ENCODE data around the gene DCAF12. TPM values are rescaled to one million over a fixed set of nuclear protein-coding genes. Genes with fewer than 3 reads are reported as not detected.

DCAF12 gene
- total RNA-seq, 1 donor from 2014 or later = 26.5 TPM

GRCh38 chr9:34072868-34073590 lies 53.5 kb downstream of the DCAF12 start:
- Mint-ChIP-seq H3K36me3 (ENCODE audit: low read depth) (no peaks in the 10 kb centered on the region), H3K4me1 (ENCODE audit: low read depth) (peaks cover 31% of the 10 kb centered on the region), H3K27ac (ENCODE audit: unreplicated experiment) (peak overlapping the region; percentile 81), H3K4me3 (ENCODE audit: unreplicated experiment) (no peak overlapping the region), H3K9me3 (ENCODE audit: low read depth) (no peaks in the 10 kb centered on the region), H3K27me3 (ENCODE audit: low read depth) (no peaks in the 10 kb centered on the region)
- no peak for DNase-seq (ENCODE audit: low spot score)
- TF ChIP-seq, protein P1, sequence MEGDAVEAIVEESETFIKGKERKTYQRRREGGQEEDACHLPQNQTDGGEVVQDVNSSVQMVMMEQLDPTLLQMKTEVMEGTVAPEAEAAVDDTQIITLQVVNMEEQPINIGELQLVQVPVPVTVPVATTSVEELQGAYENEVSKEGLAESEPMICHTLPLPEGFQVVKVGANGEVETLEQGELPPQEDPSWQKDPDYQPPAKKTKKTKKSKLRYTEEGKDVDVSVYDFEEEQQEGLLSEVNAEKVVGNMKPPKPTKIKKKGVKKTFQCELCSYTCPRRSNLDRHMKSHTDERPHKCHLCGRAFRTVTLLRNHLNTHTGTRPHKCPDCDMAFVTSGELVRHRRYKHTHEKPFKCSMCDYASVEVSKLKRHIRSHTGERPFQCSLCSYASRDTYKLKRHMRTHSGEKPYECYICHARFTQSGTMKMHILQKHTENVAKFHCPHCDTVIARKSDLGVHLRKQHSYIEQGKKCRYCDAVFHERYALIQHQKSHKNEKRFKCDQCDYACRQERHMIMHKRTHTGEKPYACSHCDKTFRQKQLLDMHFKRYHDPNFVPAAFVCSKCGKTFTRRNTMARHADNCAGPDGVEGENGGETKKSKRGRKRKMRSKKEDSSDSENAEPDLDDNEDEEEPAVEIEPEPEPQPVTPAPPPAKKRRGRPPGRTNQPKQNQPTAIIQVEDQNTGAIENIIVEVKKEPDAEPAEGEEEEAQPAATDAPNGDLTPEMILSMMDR (IDR thresholded peaks at IDR 0.05) = no peak

DNA sequence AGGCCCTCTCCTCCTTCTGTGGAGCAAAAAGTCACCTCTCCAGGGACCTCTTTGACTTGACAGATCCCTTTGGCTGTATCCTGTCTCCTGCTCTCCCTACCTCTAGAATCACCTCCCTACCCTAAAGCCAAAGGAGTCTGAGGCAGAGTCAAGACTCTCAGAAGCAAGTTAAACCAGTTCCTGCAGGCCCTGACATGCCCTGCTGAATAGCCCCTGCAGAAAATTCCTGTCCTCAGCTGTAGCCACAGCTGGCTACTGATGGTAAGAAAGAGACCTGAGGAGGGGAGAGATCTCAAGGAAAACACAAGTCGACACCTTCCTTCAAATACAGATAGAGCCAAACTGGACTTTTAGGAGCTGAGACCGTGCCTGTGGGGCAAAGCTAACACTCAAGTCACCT lies 54.1 kb downstream of the DCAF12 start:
- no peak for DNase-seq (ENCODE audit: low spot score)
- Mint-ChIP-seq H3K36me3 (ENCODE audit: low read depth) (no peaks in the 10 kb centered on the region), H3K27ac (ENCODE audit: unreplicated experiment) (peak overlapping the region; percentile 81), H3K27me3 (ENCODE audit: low read depth) (no peaks in the 10 kb centered on the region), H3K4me3 (ENCODE audit: unreplicated experiment) (no peak overlapping the region), H3K4me1 (ENCODE audit: low read depth) (peaks cover 31% of the 10 kb centered on the region), H3K9me3 (ENCODE audit: low read depth) (no peaks in the 10 kb centered on the region)
- TF ChIP-seq, protein P1 (IDR thresholded peaks at IDR 0.05) = no peak

- H3K27ac Mint-ChIP-seq (ENCODE audit: unreplicated experiment) = peak overlapping the region; percentile 71
Observed at GRCh38 chr9:34070606-34071324, 55.7 kb downstream of the DCAF12 start.

DNA sequence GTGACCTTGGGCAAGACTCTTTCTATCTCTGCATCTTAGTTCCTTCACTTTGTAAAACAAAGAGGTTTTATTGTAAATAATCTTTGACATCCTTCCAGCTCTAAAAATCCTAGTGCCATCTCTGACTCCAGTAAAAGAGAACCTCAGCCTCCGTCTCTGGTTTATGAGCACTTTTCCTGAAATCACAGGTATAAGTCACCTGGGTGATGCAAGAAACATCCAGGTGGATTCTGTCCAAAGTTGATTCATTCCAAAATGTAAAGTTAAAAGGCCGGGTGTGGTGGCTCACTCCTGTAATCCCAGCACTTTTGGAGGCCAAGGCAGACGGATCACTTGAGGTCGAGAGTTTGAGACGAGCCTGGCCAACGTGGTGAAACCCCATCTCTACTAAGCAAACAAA lies 56.7 kb downstream of the DCAF12 start:
- no peak for DNase-seq (ENCODE audit: low spot score)
- Mint-ChIP-seq H3K4me3 (ENCODE audit: unreplicated experiment) (no peak overlapping the region), H3K27ac (ENCODE audit: unreplicated experiment) (no peak overlapping the region), H3K4me1 (ENCODE audit: low read depth) (peaks cover 31% of the 10 kb centered on the region), H3K27me3 (ENCODE audit: low read depth) (no peaks in the 10 kb centered on the region), H3K9me3 (ENCODE audit: low read depth) (no peaks in the 10 kb centered on the region), H3K36me3 (ENCODE audit: low read depth) (no peaks in the 10 kb centered on the region)
- TF ChIP-seq, protein P1 (IDR thresholded peaks at IDR 0.05) = no peak

More at GRCh38 chr9:34070606-34071324, 55.7 kb downstream of the DCAF12 start:
- Mint-ChIP-seq H3K4me3 (ENCODE audit: unreplicated experiment) (no peak overlapping the region), H3K4me1 (ENCODE audit: low read depth) (peaks cover 31% of the 10 kb centered on the region), H3K27me3 (ENCODE audit: low read depth) (no peaks in the 10 kb centered on the region), H3K9me3 (ENCODE audit: low read depth) (no peaks in the 10 kb centered on the region), H3K36me3 (ENCODE audit: low read depth) (no peaks in the 10 kb centered on the region)
- TF ChIP-seq, protein P1 (IDR thresholded peaks at IDR 0.05) = peak; percentile 19
- DNase-seq (ENCODE audit: low spot score) = no peak

DNA sequence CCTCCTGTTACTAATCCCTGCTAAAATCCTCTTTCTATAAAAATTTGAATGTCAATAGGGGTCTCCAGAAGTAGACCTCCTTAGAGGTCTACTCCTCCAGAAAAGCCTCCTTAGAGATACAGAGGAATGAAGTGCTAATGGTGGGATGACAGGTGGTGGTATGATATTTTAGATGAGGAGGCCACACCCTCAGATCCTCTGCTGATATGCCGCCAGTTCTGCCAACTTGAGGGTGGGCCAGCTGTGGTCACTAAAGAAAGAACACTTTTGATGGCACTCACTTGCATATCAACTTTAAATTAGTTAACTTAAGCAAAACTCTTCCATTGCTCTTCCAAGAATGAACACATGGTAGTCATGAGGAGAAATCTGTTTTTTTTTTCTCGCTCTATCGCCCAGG lies 61.0 kb downstream of the DCAF12 start:
- Mint-ChIP-seq H3K27ac (ENCODE audit: unreplicated experiment) (no peak overlapping the region), H3K9me3 (ENCODE audit: low read depth) (no peaks in the 10 kb centered on the region), H3K4me1 (ENCODE audit: low read depth) (peaks cover under 1% of the 10 kb centered on the region), H3K27me3 (ENCODE audit: low read depth) (no peaks in the 10 kb centered on the region), H3K4me3 (ENCODE audit: unreplicated experiment) (no peak overlapping the region), H3K36me3 (ENCODE audit: low read depth) (no peaks in the 10 kb centered on the region)
- no peak for DNase-seq (ENCODE audit: low spot score)
- TF ChIP-seq, protein P1 (IDR thresholded peaks at IDR 0.05) = no peak
